H9 (cell line): ENCODE results near the gene HRH1. TPM values are rescaled to one million over a fixed set of nuclear protein-coding genes. Genes with fewer than 3 reads are reported as not detected.

Experiments
- DNase-seq: peaks from one replicate; pipeline ENCODE4 v3.0.0-alpha.2; 2017
- H2AFZ ChIP-seq: one replicate; pipeline ENCODE4 v1.6.1; 2013; ENCODE audit warnings: mild to moderate bottlenecking, low read length, control low read depth, moderate library complexity
- H2AK5ac ChIP-seq: 2 replicates; pipeline ENCODE4 v1.6.1; 2013; ENCODE audit warnings: low read length, control low read depth, mixed read lengths; ENCODE audit not compliant: insufficient read length
- H2BK120ac ChIP-seq: one replicate; pipeline ENCODE4 v1.6.1; 2013; ENCODE audit warnings: low read depth, mild to moderate bottlenecking, low read length, control low read depth, inconsistent platforms; ENCODE audit not compliant: poor library complexity, severe bottlenecking
- H2BK12ac ChIP-seq: 2 replicates; pipeline ENCODE4 v1.6.1; 2013; ENCODE audit warnings: low read length, control low read depth, mixed read lengths, low read depth; ENCODE audit not compliant: insufficient read length
- H2BK15ac ChIP-seq: 2 replicates; pipeline ENCODE4 v1.6.1; 2013; ENCODE audit warnings: low read depth, low read length, control low read depth
- H2BK20ac ChIP-seq: one replicate; pipeline ENCODE4 v1.6.1; 2013; ENCODE audit warnings: low read depth, mild to moderate bottlenecking, low read length, control low read depth, inconsistent platforms; ENCODE audit not compliant: poor library complexity, severe bottlenecking
- H2BK5ac ChIP-seq: 2 replicates; pipeline ENCODE4 v1.6.1; 2013; ENCODE audit warnings: low read length, control low read depth, mixed read lengths; ENCODE audit not compliant: insufficient read length
- H3K14ac ChIP-seq: 2 replicates; pipeline ENCODE4 v1.6.1; 2013; ENCODE audit warnings: low read length, control low read depth; ENCODE audit not compliant: insufficient read depth
- H3K18ac ChIP-seq: 2 replicates; pipeline ENCODE4 v1.6.1; 2013; ENCODE audit warnings: low read depth, mild to moderate bottlenecking, mixed read lengths, low read length, control low read depth; ENCODE audit not compliant: insufficient read length
- H3K23ac ChIP-seq: 2 replicates; pipeline ENCODE4 v1.6.1; 2013; ENCODE audit warnings: low read length, control low read depth, mixed read lengths, low read depth; ENCODE audit not compliant: insufficient read length
- H3K23me2 ChIP-seq: 2 replicates; pipeline ENCODE4 v1.6.1; 2013; ENCODE audit warnings: low read depth, mild to moderate bottlenecking, mixed read lengths, low read length, control low read depth; ENCODE audit not compliant: insufficient read length, poor library complexity, severe bottlenecking
- H3K27ac ChIP-seq: 2 replicates; pipeline ENCODE4 v1.5.1; 2013; ENCODE audit warnings: low read length, control low read depth, mixed read lengths, low read depth; ENCODE audit not compliant: insufficient read length
- H3K27me3 ChIP-seq: 2 replicates; pipeline ENCODE4 v1.6.1; 2013; ENCODE audit warnings: low read length, control low read depth, inconsistent platforms; ENCODE audit not compliant: insufficient read depth
- H3K4ac ChIP-seq: 2 replicates; pipeline ENCODE4 v1.6.1; 2013; ENCODE audit warnings: low read depth, mild to moderate bottlenecking, control low read depth, inconsistent platforms, low read length, moderate library complexity
- H3K4me1 ChIP-seq: 2 replicates; pipeline ENCODE4 v1.6.1; 2013; ENCODE audit warnings: low read length, control low read depth, inconsistent platforms; ENCODE audit not compliant: insufficient read depth
- H3K4me2 ChIP-seq: 2 replicates; pipeline ENCODE4 v1.6.1; 2013; ENCODE audit warnings: low read length, control low read depth, mixed read lengths; ENCODE audit not compliant: insufficient read length, insufficient read depth
- H3K56ac ChIP-seq: 2 replicates; pipeline ENCODE4 v1.6.1; 2013; ENCODE audit warnings: low read depth, mild to moderate bottlenecking, mixed read lengths, low read length, control low read depth; ENCODE audit not compliant: insufficient read length
- H3K79me1 ChIP-seq: 2 replicates; pipeline ENCODE4 v1.6.1; 2013; ENCODE audit warnings: low read depth, mild to moderate bottlenecking, moderate library complexity, low read length, control low read depth, inconsistent platforms; ENCODE audit not compliant: insufficient read depth, poor library complexity, severe bottlenecking
- H3K79me2 ChIP-seq: 2 replicates; pipeline ENCODE4 v1.6.1; 2013; ENCODE audit warnings: low read length, control low read depth, inconsistent platforms; ENCODE audit not compliant: insufficient read depth
- H3K9ac ChIP-seq: 2 replicates; pipeline ENCODE4 v1.6.1; 2013; ENCODE audit warnings: low read length, control low read depth, mixed read lengths; ENCODE audit not compliant: insufficient read length; ENCODE audit errors: extremely low read depth
- H3K9me3 ChIP-seq: one replicate; pipeline ENCODE4 v1.6.1; 2013; ENCODE audit warnings: low read depth, low read length, inconsistent platforms; ENCODE audit not compliant: control insufficient read depth
- H3T11ph ChIP-seq: one replicate; pipeline ENCODE4 v1.6.1; 2013; ENCODE audit warnings: mild to moderate bottlenecking, low read length, control low read depth, inconsistent platforms
- H4K20me1 ChIP-seq: one replicate; pipeline ENCODE4 v1.6.1; 2013; ENCODE audit not compliant: control insufficient read depth, insufficient read length, insufficient read depth
- H4K5ac ChIP-seq: 2 replicates; pipeline ENCODE4 v1.6.1; 2013; ENCODE audit warnings: low read depth, mild to moderate bottlenecking, mixed read lengths, low read length, control low read depth; ENCODE audit not compliant: insufficient read length
- H4K8ac ChIP-seq: replicated peaks from 2 replicates; pipeline ENCODE4 v1.6.1; 2013; ENCODE audit warnings: low read length, control low read depth, mixed read lengths, low read depth; ENCODE audit not compliant: insufficient read length
- H4K91ac ChIP-seq: 2 replicates; pipeline ENCODE4 v1.6.1; 2013; ENCODE audit warnings: low read depth, mild to moderate bottlenecking, moderate library complexity, mixed read lengths, low read length, control low read depth; ENCODE audit not compliant: insufficient read length
- H3K27ac Mint-ChIP-seq, 3 experiments: 2 replicates in 2 of 3; 3 replicates in 1 of 3; pipeline ENCODE4 v1.8.0; 2020 to 2021; ENCODE audit warnings: mixed read lengths in 3 of 3, mild to moderate bottlenecking in 1 of 3, moderate library complexity in 1 of 3
- H3K27me3 Mint-ChIP-seq: 2 replicates; pipeline ENCODE4 v1.8.0; 2021; ENCODE audit warnings: low read depth, mild to moderate bottlenecking, moderate library complexity, mixed read lengths
- H3K36me3 Mint-ChIP-seq, 3 experiments: 2 replicates in 2 of 3; 3 replicates in 1 of 3; pipeline ENCODE4 v1.8.0; 2020 to 2021; ENCODE audit warnings: low read depth in 3 of 3, mixed read lengths in 3 of 3; ENCODE audit not compliant: insufficient read depth in 1 of 3
- H3K4me1 Mint-ChIP-seq, 2 experiments: 2 replicates each; pipeline ENCODE4 v1.8.0; 2020; ENCODE audit warnings: mixed read lengths in 2 of 2
- H3K4me3 Mint-ChIP-seq, 2 experiments: 2 replicates in 1 of 2; 3 replicates in 1 of 2; pipeline ENCODE4 v1.8.0; 2020 to 2021; ENCODE audit warnings: mild to moderate bottlenecking in 2 of 2, mixed read lengths in 2 of 2, moderate library complexity in 1 of 2
- H3K9me3 Mint-ChIP-seq, 2 experiments: 2 replicates in 1 of 2; 3 replicates in 1 of 2; pipeline ENCODE4 v1.8.0; 2020; ENCODE audit warnings: mild to moderate bottlenecking in 2 of 2, mixed read lengths in 2 of 2, moderate library complexity in 1 of 2
- WGBS: extraction: QIAGEN DNeasy Blood & Tissue Kit; methylation state at CpG from one replicate; pipeline ENCODE4 v1.1.7; 2013; ENCODE audit warnings: missing lambda C conversion rate, low lambda C conversion rate, mixed read lengths; ENCODE audit not compliant: insufficient read length; ENCODE audit errors: extremely low coverage; 5-methylcytosine and 5-hydroxymethylcytosine counted together
- total RNA-seq: library from RNA; stranded (reverse); gene quantifications from 2 replicates; pipeline ENCODE4 v1.2.1, GENCODE V29; 2021
- TF ChIP-seq, protein P1 (sequence below): fragments of 200-600 bp; sonication (generic); conservative IDR thresholded peaks from 3 replicates; pipeline ENCODE4 v1.8.0; 2021; ENCODE audit warnings: antibody characterized with exemption, mild to moderate bottlenecking

Gene HRH1
- total RNA-seq, 1 experiment from 2014 or later: 0.74 TPM

DNA sequence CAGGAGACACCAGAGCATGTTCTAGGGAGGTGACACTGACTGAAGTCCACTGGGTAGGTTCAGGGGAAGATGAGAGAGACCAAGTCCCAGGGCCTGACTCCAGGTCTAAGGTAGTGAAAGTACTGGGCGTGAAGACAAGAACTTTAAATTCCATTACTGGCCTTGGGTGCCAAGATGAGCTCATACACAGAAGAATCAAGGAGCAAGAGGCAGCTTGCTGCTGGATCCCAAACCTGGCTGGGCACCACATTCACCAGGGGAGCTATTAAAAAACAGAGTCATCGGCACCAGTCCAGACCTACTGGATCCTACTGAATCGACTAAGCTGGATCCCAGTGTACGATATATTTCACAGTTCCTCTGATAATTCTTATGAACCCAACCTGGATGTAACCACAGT lies 75.8 kb downstream of the HRH1 start:
- Histone ChIP-seq H4K20me1 (no peaks in the 10 kb centered on the region), H2BK120ac (no peak overlapping the region), H2BK5ac (no peak overlapping the region), H3K9me3 (no peaks in the 10 kb centered on the region), H2BK12ac (no peak overlapping the region), H3K9ac (no peak overlapping the region), H3K79me1 (no peaks in the 10 kb centered on the region), H3K27me3 (no peaks in the 10 kb centered on the region), H3K4me2 (no peak overlapping the region), H2AFZ (no peak overlapping the region), H4K91ac (no peak overlapping the region), H3K23me2 (no peaks in the 10 kb centered on the region), H3K14ac (no peak overlapping the region), H2AK5ac (no peak overlapping the region), H3K27ac (no peak overlapping the region), H4K8ac (no peak overlapping the region), H3K23ac (no peak overlapping the region), H3K56ac (no peak overlapping the region), H3T11ph (no peak overlapping the region), H2BK15ac (no peak overlapping the region), H3K4ac (no peak overlapping the region), H4K5ac (no peak overlapping the region), H3K4me1 (no peaks in the 10 kb centered on the region), H3K18ac (no peak overlapping the region), H3K79me2 (no peaks in the 10 kb centered on the region), H2BK20ac (no peak overlapping the region)
- Mint-ChIP-seq H3K9me3 (no peaks in the 10 kb centered on the region), H3K27ac (no peak overlapping the region), H3K36me3 (no peaks in the 10 kb centered on the region), H3K4me3 (no peak overlapping the region), H3K4me1 (peaks cover 0 to 5% of the 10 kb centered on the region in 2 experiments; a peak in 2 of 4 replicates), H3K27me3 (peaks cover 6% of the 10 kb centered on the region)
- no CpG with 5 or more reads among the region's 4 CpGs for WGBS
- TF ChIP-seq, protein P1, sequence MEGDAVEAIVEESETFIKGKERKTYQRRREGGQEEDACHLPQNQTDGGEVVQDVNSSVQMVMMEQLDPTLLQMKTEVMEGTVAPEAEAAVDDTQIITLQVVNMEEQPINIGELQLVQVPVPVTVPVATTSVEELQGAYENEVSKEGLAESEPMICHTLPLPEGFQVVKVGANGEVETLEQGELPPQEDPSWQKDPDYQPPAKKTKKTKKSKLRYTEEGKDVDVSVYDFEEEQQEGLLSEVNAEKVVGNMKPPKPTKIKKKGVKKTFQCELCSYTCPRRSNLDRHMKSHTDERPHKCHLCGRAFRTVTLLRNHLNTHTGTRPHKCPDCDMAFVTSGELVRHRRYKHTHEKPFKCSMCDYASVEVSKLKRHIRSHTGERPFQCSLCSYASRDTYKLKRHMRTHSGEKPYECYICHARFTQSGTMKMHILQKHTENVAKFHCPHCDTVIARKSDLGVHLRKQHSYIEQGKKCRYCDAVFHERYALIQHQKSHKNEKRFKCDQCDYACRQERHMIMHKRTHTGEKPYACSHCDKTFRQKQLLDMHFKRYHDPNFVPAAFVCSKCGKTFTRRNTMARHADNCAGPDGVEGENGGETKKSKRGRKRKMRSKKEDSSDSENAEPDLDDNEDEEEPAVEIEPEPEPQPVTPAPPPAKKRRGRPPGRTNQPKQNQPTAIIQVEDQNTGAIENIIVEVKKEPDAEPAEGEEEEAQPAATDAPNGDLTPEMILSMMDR: no peak
- DNase-seq: no peak
